Measurements from ENCODE around the gene SCGB1A1. TPM values are rescaled to one million over a fixed set of nuclear protein-coding genes. Genes with fewer than 3 reads are reported as not detected.

Gene SCGB1A1
- polyA plus RNA-seq, 3 donors, result not detected

GRCh38 chr11:62444835-62445234 lies 26.0 kb downstream of the SCGB1A1 start:
- H3K4me3 ChIP-seq (replicated peaks in 1 of 3; ENCODE audit: low read depth in 2 of 3, low read length in 3 of 3), result peak overlapping the region; percentile 23 to 68 (median 29)
- peak overlapping the region; percentile 77 for H3K9ac ChIP-seq (ENCODE audit: insufficient read depth, low read length, poor library complexity, severe bottlenecking)
- peak overlapping the region; percentile 69 for H3K4me2 ChIP-seq (replicated peaks; ENCODE audit: extremely low read depth, low read length, poor library complexity, severe bottlenecking)
- no peak for DNase-seq
- peaks cover 58% of the 10 kb centered on the region for H3K4me1 Mint-ChIP-seq
- 82% methylated on average over 3 of the region's 9 CpGs for WGBS (ENCODE audit: insufficient coverage)
- no peaks in the 10 kb centered on the region for H4K20me1 ChIP-seq (ENCODE audit: insufficient read depth, low read length)
- H2AFZ ChIP-seq (ENCODE audit: insufficient read depth, low read depth, low read length, poor library complexity, severe bottlenecking), result peak overlapping the region; percentile 67
- peak overlapping the region; percentile 88 to 98 for H3K27ac ChIP-seq (ENCODE audit: low read depth in 1 of 2, low read length in 2 of 2)
- no peaks in the 10 kb centered on the region for H3K79me2 ChIP-seq (ENCODE audit: insufficient read depth, low read length)
- H3K9me3 Mint-ChIP-seq, result no peaks in the 10 kb centered on the region
- H3K4me1 ChIP-seq (ENCODE audit: control insufficient read depth in 1 of 2, insufficient read depth in 2 of 2, low read length in 2 of 2), result peaks cover 55 to 62% of the 10 kb centered on the region in 2 donors
- peak overlapping the region; percentile 96 to 99 (median 98) for H3K27ac Mint-ChIP-seq
- H3K27me3 Mint-ChIP-seq (ENCODE audit: low read depth in 3 of 3), result peaks cover 0 to 4% (median 2%) of the 10 kb centered on the region in 3 donors
- H3K36me3 ChIP-seq (replicated peaks in 1 of 2; ENCODE audit: control insufficient read depth in 1 of 2, insufficient read depth in 2 of 2, low read length in 2 of 2), result no peaks in the 10 kb centered on the region
- no peaks in the 10 kb centered on the region for H3K9me3 ChIP-seq (replicated peaks in 1 of 2; ENCODE audit: control insufficient read depth in 1 of 2, insufficient read depth in 1 of 2, low read length in 2 of 2)
- peaks cover 6 to 19% of the 10 kb centered on the region in 2 donors for H3K36me3 Mint-ChIP-seq
- no peak for TF ChIP-seq CTCF (IDR thresholded peaks at IDR 0.05)
- H3K4me3 Mint-ChIP-seq, result peak overlapping the region; percentile 78 to 88
- intact Hi-C loops (cut with micrococcal nuclease), result no loop called here
- H3K27me3 ChIP-seq (ENCODE audit: control insufficient read depth in 2 of 2, insufficient read depth in 2 of 2, low read length in 2 of 2), result no peaks in the 10 kb centered on the region

GRCh38 chr11:62445314-62445740 lies 26.5 kb downstream of the SCGB1A1 start:
- Histone ChIP-seq H2AFZ (ENCODE audit: insufficient read depth, low read depth, low read length, poor library complexity, severe bottlenecking) (no peak overlapping the region), H3K27me3 (ENCODE audit: control insufficient read depth in 2 of 2, insufficient read depth in 2 of 2, low read length in 2 of 2) (no peaks in the 10 kb centered on the region), H3K4me3 (replicated peaks in 1 of 3; ENCODE audit: low read depth in 2 of 3, low read length in 3 of 3) (peak overlapping the region in 1 of 3 experiments; percentile 68), H3K79me2 (ENCODE audit: insufficient read depth, low read length) (no peaks in the 10 kb centered on the region), H3K36me3 (replicated peaks in 1 of 2; ENCODE audit: control insufficient read depth in 1 of 2, insufficient read depth in 2 of 2, low read length in 2 of 2) (no peaks in the 10 kb centered on the region), H4K20me1 (ENCODE audit: insufficient read depth, low read length) (no peaks in the 10 kb centered on the region), H3K9ac (ENCODE audit: insufficient read depth, low read length, poor library complexity, severe bottlenecking) (no peak overlapping the region), H3K9me3 (replicated peaks in 1 of 2; ENCODE audit: control insufficient read depth in 1 of 2, insufficient read depth in 1 of 2, low read length in 2 of 2) (no peaks in the 10 kb centered on the region), H3K4me2 (replicated peaks; ENCODE audit: extremely low read depth, low read length, poor library complexity, severe bottlenecking) (peak overlapping the region; percentile 69), H3K27ac (ENCODE audit: low read depth in 1 of 2, low read length in 2 of 2) (peak overlapping the region in 1 of 2 donors; percentile 98), H3K4me1 (ENCODE audit: control insufficient read depth in 1 of 2, insufficient read depth in 2 of 2, low read length in 2 of 2) (peaks cover 50 to 57% of the 10 kb centered on the region in 2 donors)
- WGBS (ENCODE audit: insufficient coverage), result 94% methylated on average over 3 of the region's 5 CpGs
- DNase-seq, result no peak
- Mint-ChIP-seq H3K27me3 (ENCODE audit: low read depth in 3 of 3) (peaks cover 0 to 4% (median 2%) of the 10 kb centered on the region in 3 donors), H3K4me3 (no peak overlapping the region), H3K4me1 (peaks cover 53% of the 10 kb centered on the region), H3K36me3 (peaks cover 6 to 19% of the 10 kb centered on the region in 2 donors), H3K27ac (peak overlapping the region in 5 of 7 donors; percentile 96 to 99 (median 98)), H3K9me3 (no peaks in the 10 kb centered on the region)
- no peak for TF ChIP-seq CTCF (IDR thresholded peaks at IDR 0.05)
- intact Hi-C loops (cut with micrococcal nuclease), result no loop called here
